Neural cell (in vitro differentiated cells): ENCODE measurements around the gene NOS1AP.

Experiments used
- EP300 ChIP-seq: fragments of 450-650 bp; conservative IDR thresholded peaks from 2 replicates; pipeline ENCODE4 v1.6.1; 2014; ENCODE audit warnings: antibody characterized with exemption, mild to moderate bottlenecking, moderate library complexity; ENCODE audit not compliant: poor library complexity, severe bottlenecking
- EZH2 ChIP-seq: fragments of 200-600, 300-800 bp; shearing (Covaris generic), sonication (generic); IDR thresholded peaks from 2 replicates; pipeline ENCODE4 v1.6.1; 2014; ENCODE audit warnings: antibody characterized with exemption, low read length, borderline replicate concordance, mild to moderate bottlenecking; ENCODE audit not compliant: insufficient read depth, poor library complexity, severe bottlenecking
- REST ChIP-seq: IDR thresholded peaks from 2 replicates; pipeline ENCODE4 v1.6.1; 2012; ENCODE audit warnings: borderline replicate concordance
- TF ChIP-seq, protein P1 (sequence below): fragments of 450-650 bp; IDR thresholded peaks from 2 replicates; pipeline ENCODE4 v1.5.1; 2014; ENCODE audit warnings: antibody characterized with exemption, mild to moderate bottlenecking, moderate library complexity; ENCODE audit not compliant: poor library complexity, severe bottlenecking

GRCh38 chr1:162366149-162366548 is 296.7 kb downstream of the NOS1AP start:
- TF ChIP-seq EZH2 (no peak), REST (no peak), EP300 (no peak)
- TF ChIP-seq, protein P1, sequence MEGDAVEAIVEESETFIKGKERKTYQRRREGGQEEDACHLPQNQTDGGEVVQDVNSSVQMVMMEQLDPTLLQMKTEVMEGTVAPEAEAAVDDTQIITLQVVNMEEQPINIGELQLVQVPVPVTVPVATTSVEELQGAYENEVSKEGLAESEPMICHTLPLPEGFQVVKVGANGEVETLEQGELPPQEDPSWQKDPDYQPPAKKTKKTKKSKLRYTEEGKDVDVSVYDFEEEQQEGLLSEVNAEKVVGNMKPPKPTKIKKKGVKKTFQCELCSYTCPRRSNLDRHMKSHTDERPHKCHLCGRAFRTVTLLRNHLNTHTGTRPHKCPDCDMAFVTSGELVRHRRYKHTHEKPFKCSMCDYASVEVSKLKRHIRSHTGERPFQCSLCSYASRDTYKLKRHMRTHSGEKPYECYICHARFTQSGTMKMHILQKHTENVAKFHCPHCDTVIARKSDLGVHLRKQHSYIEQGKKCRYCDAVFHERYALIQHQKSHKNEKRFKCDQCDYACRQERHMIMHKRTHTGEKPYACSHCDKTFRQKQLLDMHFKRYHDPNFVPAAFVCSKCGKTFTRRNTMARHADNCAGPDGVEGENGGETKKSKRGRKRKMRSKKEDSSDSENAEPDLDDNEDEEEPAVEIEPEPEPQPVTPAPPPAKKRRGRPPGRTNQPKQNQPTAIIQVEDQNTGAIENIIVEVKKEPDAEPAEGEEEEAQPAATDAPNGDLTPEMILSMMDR, result no peak
